Uterus (tissue), 2 donors: ENCODE results near the gene SLCO2A1.

ENCODE experiments used
- POLR2A ChIP-seq, 2 donors: fragments of 450-650 bp; IDR thresholded peaks; one replicate each; pipeline ENCODE4 v1.6.1; 2016; ENCODE audit warnings: antibody characterized with exemption in 2 of 2, mild to moderate bottlenecking in 1 of 2, moderate library complexity in 1 of 2
- TF ChIP-seq, protein P1 (sequence below), 4 experiments: fragments of 200-600 bp in 2 of 4; fragments of 450-650 bp in 2 of 4; sonication (generic) in 2 of 4; IDR thresholded peaks; one replicate each; pipeline ENCODE4 v1.5.1; 2016 to 2019; ENCODE audit warnings: antibody characterized with exemption in 4 of 4, mild to moderate bottlenecking in 2 of 4, moderate library complexity in 1 of 4

DNA sequence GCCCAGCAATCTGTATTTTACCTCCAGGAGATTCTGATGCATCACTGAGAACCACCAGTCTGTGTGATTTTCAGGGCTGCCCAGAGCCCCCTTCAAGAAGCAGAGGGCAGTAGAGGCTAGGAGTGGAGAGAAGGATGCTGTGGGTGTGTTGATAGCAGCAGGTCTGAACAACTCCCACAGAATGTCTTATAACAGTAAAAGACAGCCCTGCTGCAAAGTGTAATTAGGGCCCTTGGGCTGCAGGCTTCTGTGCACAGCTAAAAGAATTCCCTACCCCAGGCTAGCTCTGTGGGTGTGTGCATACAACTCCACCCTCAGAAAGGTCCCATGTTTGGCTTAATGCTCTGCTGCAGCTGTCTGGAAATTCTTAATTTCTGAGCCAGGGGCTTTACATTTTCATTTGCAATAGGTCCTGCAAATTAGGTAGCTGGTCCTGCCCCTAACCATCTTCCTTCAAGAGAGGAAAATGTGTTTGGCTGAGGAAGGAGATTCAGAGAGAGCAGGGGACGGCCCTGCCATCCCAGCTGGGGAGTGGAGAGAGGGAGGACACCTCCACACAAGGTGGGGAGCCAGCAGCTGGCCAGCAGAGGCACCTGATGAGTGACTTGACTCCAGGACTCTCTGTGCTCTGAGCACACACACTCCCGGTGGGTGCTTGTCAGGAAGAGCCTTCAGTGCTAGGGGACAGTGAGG is 90.8 kb downstream of the SLCO2A1 start:
- no peak for TF ChIP-seq POLR2A (IDR thresholded peaks at IDR 0.05)
- TF ChIP-seq, protein P1, sequence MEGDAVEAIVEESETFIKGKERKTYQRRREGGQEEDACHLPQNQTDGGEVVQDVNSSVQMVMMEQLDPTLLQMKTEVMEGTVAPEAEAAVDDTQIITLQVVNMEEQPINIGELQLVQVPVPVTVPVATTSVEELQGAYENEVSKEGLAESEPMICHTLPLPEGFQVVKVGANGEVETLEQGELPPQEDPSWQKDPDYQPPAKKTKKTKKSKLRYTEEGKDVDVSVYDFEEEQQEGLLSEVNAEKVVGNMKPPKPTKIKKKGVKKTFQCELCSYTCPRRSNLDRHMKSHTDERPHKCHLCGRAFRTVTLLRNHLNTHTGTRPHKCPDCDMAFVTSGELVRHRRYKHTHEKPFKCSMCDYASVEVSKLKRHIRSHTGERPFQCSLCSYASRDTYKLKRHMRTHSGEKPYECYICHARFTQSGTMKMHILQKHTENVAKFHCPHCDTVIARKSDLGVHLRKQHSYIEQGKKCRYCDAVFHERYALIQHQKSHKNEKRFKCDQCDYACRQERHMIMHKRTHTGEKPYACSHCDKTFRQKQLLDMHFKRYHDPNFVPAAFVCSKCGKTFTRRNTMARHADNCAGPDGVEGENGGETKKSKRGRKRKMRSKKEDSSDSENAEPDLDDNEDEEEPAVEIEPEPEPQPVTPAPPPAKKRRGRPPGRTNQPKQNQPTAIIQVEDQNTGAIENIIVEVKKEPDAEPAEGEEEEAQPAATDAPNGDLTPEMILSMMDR (IDR thresholded peaks at IDR 0.05): no peak
